GM19035 (cell line): ENCODE measurements around the gene SLC5A10.
"Not testable (repeated sequence)": the region's sequence is repeated elsewhere in the genome, so short reads cannot be mapped to it uniquely, and the experiment has no call there.

Source experiments
- ATAC-seq: cut with Tn5 transposase; IDR thresholded peaks from one replicate; pipeline ENCODE4 v1.9.1; 2021; ENCODE audit not compliant: unreplicated experiment

SLC5A10 gene

GRCh38 chr17:19017401-19017800 is 65.4 kb downstream of the SLC5A10 start:
- ATAC-seq = no peak

DNA sequence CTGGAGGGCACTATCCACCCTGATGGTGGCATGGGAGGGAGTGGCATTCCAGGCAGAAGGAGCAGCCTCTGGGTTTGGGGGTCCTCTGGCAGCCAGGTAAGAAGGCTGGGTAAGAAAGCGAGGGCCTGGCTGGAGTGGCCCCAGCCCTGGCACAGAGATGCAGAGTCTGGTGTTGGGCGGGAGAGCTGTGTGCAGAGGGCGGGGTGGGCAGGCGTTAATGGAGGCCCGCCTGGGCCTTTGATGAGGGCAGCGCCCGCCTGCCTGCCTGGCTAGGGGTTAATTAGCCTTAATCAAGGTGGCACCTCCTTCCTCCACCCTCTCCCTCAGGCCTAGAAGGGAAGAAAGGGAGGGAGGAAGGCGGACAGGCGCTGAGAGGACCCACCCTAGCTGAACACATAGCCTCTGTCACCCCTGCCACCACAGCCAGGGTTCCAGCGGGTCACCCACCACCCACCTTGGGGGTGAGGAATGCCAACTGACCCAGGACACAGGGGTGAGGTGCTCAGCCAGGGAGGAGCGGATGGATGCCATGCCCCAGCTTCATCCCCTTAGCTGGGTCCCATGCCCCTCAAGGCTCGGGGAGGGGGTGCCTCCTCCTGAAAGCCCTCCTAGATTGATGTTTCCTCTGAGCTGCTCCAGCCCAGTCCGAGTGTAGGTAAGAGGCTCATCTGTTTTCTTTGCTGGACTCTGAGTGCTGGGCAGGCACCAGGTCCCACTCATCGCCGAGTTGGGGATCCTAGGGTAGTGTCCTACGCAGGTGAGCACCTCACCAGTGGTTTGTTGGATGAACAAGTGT is 66.0 kb downstream of the SLC5A10 start:
- no peak for ATAC-seq

GRCh38 chr17:19018600-19018950 is 66.6 kb downstream of the SLC5A10 start:
- no peak for ATAC-seq

DNA sequence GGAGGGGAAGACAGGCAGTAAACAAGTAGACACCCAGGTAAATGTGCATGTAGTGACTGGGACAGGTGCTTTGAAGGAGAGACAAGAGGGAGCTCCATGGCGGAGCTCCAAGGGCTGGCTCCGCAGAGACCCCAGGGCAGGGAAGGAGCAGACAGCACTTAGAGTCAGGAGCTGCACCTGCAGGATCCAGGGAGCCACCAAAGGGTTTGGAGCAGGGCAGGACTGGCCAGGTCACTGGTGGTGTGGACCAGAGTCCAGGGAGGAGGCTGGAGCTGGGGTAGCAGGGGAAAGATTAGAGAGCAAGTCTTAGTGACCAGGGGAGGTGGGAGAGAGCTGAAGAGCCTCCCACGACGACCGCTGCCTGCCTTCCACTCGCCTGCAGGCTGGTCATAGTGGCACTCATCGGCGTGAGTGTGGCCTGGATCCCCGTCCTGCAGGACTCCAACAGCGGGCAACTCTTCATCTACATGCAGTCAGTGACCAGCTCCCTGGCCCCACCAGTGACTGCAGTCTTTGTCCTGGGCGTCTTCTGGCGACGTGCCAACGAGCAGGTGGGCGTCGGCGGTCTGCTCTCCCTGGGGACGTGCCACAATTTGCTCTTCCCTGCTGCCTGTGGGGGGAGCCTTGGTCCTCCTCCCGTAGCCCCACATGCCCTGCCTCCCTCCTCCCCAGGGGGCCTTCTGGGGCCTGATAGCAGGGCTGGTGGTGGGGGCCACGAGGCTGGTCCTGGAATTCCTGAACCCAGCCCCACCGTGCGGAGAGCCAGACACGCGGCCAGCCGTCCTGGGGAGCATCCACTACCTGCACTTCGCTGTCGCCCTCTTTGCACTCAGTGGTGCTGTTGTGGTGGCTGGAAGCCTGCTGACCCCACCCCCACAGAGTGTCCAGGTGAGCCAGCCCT is 67.3 kb downstream of the SLC5A10 start:
- ATAC-seq = no peak

- no peak for ATAC-seq
These were observed 68.1 kb downstream of the SLC5A10 start for GRCh38 chr17:19020016-19020415.

- not testable (repeated sequence) for ATAC-seq
These were observed 69.2 kb downstream of the SLC5A10 start for GRCh38 chr17:19021011-19021621.

DNA sequence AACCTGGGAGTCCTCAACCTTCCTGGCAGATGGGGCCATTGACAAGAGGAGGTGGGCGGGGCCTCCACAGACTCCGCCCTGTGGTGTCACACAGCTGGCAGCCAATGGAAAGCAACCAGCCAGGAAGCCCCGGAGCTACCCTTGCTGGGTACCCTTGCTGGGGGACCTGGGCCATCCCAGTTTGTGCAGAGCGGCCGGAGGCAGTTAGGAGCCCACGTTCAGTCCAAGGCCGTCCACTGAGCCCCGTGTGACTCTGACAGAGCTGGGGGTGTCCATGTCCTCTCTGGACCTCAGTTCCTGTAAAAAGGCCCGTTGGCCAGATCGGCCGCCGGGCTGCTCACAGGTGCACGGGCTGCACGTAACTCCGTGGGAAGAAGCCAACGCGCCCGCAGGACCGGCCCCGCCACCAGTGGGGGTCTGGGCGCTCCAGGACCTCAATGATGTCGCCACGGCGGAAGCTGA is 69.7 kb downstream of the SLC5A10 start:
- ATAC-seq = no peak

DNA sequence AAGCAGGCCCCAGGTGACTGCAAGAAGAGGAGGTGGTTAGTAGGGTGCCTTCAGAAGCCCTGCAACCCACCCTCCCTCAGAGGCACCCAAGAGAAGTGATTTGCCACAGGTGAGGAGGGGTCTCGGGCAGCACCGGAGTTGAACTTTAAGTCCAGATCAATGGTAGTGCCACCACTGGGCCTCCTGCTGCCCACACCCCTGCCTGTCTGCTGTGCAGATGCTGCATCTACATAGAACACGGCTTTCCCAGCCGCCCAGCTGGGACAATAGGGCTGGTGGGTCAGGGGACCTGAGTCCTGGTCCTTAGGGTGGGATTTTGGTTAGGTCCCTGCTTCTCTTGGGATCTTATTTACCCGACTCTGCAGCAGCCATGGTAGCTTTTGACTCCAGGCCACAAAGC is 70.2 kb downstream of the SLC5A10 start:
- no peak for ATAC-seq

DNA sequence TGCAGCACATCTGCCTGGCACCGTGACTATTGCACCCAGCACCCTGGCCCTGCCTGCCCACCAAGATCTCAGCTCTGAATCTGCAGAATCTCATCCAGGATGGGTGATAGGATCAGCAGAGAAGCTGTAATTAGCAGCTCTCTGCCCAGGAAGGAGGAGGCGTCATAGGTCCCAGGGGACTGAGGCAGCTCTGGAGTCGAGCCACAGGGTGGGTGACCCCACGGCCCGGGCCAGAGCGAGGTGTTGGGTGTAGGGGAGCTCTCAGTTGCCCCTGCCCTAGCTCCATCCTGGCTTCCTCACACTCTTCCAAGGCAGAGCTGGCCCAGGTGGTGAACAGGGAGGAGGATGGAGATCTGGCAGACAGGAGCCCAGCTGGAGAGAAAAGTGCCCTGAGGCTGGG is 70.8 kb downstream of the SLC5A10 start:
- no peak for ATAC-seq

DNA sequence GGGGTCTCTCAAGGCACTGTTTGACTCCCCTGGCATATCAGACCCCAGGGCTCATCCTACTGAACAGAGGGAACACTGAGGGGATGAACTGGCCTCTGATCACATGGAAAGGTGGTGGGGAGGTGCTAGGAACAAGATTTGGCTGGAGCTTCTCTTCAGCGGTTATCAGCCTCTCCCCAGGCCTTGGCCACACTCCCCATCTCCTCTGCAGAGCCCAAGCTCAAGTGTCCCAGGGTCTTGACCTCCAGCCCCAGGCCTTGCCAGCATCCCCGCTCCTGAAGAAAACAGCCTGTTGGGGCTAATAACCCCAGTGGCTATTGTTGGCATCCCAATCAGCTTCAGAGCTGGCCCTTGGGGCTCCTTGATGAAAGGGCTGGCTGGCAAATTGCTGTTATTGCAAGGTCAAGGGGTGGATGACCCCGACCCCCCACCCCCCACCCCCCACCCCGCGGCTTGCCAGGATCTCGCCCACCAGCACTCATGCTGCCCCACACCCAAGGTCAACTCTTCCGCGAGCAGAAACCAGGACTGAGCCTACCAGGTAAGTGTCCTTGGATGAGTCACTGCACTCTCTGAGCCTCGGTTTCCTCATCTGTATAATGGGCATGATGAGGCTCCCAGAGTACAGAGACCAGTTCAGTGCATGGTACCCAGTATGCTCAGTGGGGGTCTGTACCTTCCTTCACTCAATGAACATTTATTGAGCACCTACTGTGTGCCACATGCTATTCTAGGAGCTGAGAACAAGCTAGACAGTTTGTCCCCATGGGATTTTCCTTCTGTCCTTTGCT is 71.4 kb downstream of the SLC5A10 start:
- no peak for ATAC-seq

DNA sequence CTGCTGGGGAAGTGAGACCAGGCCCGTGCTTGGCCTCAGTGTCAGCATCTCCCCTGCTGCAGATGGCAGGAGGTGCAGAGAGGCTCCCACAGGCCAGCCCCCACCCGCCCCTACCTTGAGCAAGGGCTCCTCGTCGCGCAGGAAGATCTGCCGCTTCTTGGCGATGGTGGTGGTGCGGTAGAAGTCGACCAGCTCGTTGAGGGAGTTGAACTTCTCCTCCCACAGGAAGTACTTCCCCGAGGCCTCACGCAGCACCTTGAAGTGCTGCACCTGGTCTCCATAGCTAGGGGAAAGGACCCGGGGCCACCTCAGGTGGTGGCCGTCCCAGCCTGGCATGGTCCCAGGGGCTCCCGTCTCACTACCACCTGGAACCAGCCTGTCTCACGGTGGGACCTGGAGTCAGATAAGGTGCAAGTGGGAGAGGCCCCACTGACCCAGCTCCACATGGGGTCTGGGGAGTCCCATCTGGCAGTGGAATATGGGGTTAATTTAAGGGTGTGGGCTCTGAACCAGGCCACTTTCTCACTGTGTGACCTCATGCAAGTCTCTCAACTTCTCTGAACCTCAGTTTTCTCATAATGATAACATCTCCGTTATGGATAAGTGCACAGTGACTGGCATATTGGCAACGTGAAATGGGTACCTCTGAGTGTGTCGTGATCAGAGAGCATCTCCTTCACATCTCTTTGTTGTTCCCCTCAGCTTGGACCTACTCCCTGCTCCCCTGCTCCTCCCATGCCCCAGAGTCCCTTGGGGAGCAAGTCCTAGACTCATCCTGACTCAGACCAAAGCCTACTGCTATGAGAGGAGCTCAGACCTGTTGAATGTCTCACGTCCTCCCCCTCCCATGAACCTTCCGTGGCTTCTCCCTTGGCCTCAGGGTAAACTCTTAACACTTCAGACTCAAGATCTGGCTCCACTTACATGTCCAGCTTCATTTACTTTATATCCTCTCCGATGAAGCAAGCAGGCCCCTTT is 72.4 kb downstream of the SLC5A10 start:
- ATAC-seq = no peak

DNA sequence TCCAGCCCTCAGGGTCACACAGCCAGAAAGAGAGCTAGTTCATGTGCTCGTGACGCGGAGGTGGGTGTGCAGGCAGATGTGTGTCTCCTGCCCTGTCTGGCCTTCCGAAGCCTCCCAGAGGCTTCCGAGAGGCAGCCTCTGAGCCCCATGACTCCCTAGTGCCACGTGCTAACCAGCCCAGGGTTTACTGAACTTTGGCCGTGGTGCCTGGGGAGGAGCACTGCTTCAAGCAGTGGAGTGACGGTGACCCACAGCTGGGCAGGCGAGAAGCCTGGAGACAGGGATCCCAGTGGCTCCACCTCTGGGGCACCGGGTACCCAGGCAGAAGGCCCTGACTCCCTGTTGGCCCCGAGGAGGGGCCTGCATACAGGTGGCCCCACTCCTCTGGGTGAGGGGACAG is 76.7 kb downstream of the SLC5A10 start:
- ATAC-seq = not testable (repeated sequence)

GRCh38 chr17:19029740-19030139 is 77.8 kb downstream of the SLC5A10 start:
- not testable (repeated sequence) for ATAC-seq

DNA sequence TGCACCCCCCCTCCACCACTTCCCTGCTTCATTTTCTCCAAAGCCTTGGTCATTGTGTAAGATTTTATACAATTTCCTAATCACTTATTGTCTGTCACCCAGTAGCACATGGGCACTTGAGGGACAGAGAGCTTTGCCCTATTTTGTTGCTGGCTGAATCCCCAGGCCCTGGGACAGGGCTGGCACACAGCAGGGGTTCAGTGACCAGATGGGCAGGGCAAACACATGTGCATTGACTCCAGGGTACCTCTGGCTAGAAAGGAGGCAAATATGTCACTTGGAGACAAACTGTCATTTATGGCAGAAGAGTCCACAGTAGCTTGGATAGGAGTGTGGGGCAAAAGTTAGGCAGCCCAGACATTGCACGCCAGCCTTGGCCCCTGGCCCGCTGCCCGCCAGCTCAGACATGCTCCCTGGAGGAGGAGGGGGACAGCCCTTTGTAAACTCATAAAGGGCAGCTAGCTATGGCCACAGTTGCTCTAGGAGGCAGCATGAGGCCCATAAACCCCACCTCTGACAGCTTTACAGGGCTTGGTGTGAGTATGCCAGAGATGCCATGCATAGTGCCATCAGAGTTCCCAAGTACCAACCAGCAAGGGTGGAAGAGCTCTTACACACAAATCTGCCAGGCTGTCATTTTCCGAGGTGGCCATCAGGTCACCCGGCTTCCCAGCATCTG is 78.9 kb downstream of the SLC5A10 start:
- ATAC-seq = not testable (repeated sequence)

DNA sequence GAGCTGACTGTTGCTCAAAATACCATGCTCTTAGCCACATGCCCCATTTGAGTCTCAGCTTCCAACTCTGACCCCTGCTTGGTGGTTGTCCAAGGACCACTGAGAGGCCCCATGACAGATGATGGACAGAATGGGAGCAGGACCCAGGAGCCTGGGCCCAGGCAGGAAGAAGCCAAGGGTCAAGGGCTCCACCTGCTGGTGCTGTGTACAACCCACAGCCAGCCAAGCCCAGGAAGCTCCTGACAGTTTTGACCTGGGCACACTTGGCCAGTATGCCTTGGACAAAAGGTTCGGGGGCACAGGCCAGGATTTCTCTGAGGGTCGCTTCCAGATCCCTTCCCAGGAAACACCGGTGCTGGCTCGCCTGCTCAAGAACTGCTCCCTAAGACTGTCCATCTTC is 79.8 kb downstream of the SLC5A10 start:
- ATAC-seq = peak; percentile 45

DNA sequence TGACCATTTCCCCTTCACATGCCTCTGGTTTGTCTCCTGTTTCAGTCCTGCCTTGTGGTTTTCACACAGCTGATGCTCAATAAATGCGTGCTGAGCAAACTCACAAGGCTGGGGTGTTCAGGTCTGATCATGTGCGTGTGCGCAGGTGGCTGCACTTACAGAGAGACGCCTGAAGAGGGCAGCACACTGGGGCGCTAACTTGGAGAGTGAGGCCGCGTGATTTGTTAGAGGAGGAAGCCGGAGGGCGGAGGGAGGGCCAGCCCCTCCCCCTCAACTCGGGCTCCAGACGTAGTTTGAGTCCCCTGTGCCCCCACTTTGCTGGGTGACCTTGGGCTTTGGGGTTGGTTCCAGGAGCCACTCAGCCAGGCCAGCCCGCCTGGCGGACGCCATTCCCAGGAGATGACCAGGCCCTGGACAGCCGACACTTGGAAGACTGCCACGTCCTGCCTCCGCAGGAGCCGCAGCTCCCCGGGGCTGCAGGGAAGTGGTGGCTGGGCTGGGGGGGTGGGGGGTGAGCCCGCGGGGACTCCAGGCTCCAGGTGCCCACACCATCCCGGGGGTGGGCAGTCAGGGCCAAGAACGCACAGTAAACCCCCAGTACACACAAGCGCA is 80.5 kb downstream of the SLC5A10 start:
- ATAC-seq = peak; percentile 51

DNA sequence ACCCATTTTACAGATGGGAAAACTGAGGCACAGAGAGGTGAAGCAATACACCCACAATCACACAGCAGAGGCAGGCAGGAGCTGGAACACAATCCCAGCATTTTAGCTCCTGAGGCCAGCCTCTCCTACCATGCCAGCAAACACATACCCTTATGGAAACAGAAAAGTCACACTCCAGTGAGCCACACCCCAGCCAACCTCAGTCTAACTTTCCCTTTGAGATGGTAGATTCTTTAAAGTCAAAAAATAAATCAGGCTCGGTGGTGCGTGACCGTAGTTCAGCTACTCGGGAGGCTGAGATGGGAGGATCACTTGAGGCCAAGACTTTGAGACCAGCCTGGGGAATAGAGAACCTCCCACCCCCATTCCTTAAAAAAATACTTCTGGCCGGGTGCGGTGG is 84.2 kb downstream of the SLC5A10 start:
- ATAC-seq = not testable (repeated sequence)

DNA sequence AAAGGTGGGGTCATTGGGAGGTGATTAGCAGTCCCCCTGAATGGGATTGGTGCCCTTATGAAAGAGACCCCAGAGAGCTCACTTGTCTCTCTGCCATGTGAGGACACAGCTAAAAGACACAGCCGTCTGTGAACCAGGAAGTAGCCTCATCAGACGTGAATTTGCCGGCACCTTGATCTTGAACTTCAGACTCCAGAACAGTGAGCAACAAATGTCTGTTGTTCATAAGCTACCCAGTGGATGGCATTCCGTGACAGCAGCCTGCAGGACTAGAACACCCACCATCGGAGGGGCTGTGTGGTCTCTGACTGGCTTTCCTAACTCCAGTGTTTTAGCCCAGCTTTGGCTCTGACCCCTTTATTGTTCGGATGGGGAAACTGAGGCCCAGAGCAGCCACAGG is 85.6 kb downstream of the SLC5A10 start:
- not testable (repeated sequence) for ATAC-seq

GRCh38 chr17:19038007-19038406 is 86.0 kb downstream of the SLC5A10 start:
- ATAC-seq = not testable (repeated sequence)
